Measurements from ENCODE around the gene APOD.

DNA sequence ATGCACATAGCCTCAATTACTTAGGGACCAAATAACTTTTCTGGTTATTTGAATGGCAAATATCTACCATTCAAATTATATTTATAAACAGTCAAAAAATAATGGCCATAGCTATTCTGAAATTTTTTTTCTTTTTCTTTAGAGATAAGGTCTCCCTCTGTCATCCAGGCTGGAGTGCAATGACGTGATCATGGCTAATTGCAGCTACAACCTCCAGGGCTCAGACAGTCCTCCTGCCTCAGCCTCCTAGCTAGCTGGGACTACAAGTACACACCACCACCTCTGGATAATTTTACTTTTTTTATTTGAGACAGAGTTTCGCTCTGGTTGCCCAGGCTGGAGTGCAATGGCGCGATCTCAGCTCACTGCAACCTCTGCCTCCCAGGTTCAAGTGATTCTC, 57.2 kb downstream of the APOD start:
- TF ChIP-seq CTCF (IDR thresholded peaks at IDR 0.05; ENCODE audit: low read depth, low read length), result no peak
- no peak for TF ChIP-seq MYC (IDR thresholded peaks at IDR 0.05; ENCODE audit: low read depth, low read length)
